HUES48 (cell line): ENCODE results near the gene LPAR3.

Experiments
- H3K27ac ChIP-seq: one replicate; pipeline ENCODE4 v1.7.0; 2013; ENCODE audit warnings: low read depth, low read length, inconsistent platforms
- H3K27me3 ChIP-seq: 2 replicates; pipeline ENCODE4 v1.6.1; 2013; ENCODE audit warnings: mild to moderate bottlenecking, low read length; ENCODE audit not compliant: control insufficient read depth, insufficient read depth
- H3K36me3 ChIP-seq: 2 replicates; pipeline ENCODE4 v1.6.1; 2013; ENCODE audit warnings: low read length; ENCODE audit not compliant: control insufficient read depth, insufficient read depth
- H3K4me1 ChIP-seq: 2 replicates; pipeline ENCODE4 v1.6.1; 2013; ENCODE audit warnings: mild to moderate bottlenecking, low read length; ENCODE audit not compliant: control insufficient read depth, insufficient read depth
- H3K4me3 ChIP-seq: 2 replicates; pipeline ENCODE4 v1.5.1; 2013; ENCODE audit warnings: mild to moderate bottlenecking, low read depth, low read length
- H3K9ac ChIP-seq: 2 replicates; pipeline ENCODE4 v1.6.1; 2013; ENCODE audit warnings: mild to moderate bottlenecking, low read depth, low read length, moderate library complexity
- H3K9me3 ChIP-seq: 2 replicates; pipeline ENCODE4 v1.6.1; 2013; ENCODE audit warnings: low read length; ENCODE audit not compliant: control insufficient read depth, insufficient read depth

Gene LPAR3

GRCh38 chr1:84856726-84857270 lies 36.2 kb downstream of the LPAR3 start:
- no peaks in the 10 kb centered on the region for H3K9me3 ChIP-seq
- no peaks in the 10 kb centered on the region; the same call in 1 of the 2 replicates for H3K36me3 ChIP-seq
- H3K27me3 ChIP-seq, result no peaks in the 10 kb centered on the region
- H3K4me1 ChIP-seq, result no peaks in the 10 kb centered on the region
- H3K9ac ChIP-seq, result no peak overlapping the region
- H3K4me3 ChIP-seq, result no peak overlapping the region
- H3K27ac ChIP-seq, result no peak overlapping the region

- Histone ChIP-seq H3K9ac (no peak overlapping the region), H3K27ac (no peak overlapping the region), H3K27me3 (no peaks in the 10 kb centered on the region), H3K4me1 (no peaks in the 10 kb centered on the region), H3K36me3 (no peaks in the 10 kb centered on the region; the same call in 1 of the 2 replicates), H3K9me3 (no peaks in the 10 kb centered on the region), H3K4me3 (no peak overlapping the region)
Measured at GRCh38 chr1:84855691-84856630, 37.0 kb downstream of the LPAR3 start.

- Histone ChIP-seq H3K9ac (no peak overlapping the region), H3K36me3 (no peaks in the 10 kb centered on the region; the same call in 1 of the 2 replicates), H3K4me1 (no peaks in the 10 kb centered on the region), H3K27ac (no peak overlapping the region), H3K27me3 (no peaks in the 10 kb centered on the region), H3K9me3 (no peaks in the 10 kb centered on the region), H3K4me3 (no peak overlapping the region)
Measured at GRCh38 chr1:84855168-84855567, 37.8 kb downstream of the LPAR3 start.

- Histone ChIP-seq H3K36me3 (no peaks in the 10 kb centered on the region; the same call in 1 of the 2 replicates), H3K9ac (no peak overlapping the region), H3K27me3 (no peaks in the 10 kb centered on the region), H3K4me1 (no peaks in the 10 kb centered on the region), H3K27ac (no peak overlapping the region), H3K4me3 (no peak overlapping the region), H3K9me3 (no peaks in the 10 kb centered on the region)
Measured at GRCh38 chr1:84853741-84854721, 39.0 kb downstream of the LPAR3 start.

GRCh38 chr1:84851839-84852238 lies 41.2 kb downstream of the LPAR3 start:
- peaks cover 6% of the 10 kb centered on the region; the same call in 1 of the 2 replicates for H3K4me1 ChIP-seq
- no peak overlapping the region for H3K27ac ChIP-seq
- H3K9ac ChIP-seq, result no peak overlapping the region
- no peak overlapping the region for H3K4me3 ChIP-seq
- no peaks in the 10 kb centered on the region for H3K9me3 ChIP-seq
- H3K27me3 ChIP-seq, result no peaks in the 10 kb centered on the region
- no peaks in the 10 kb centered on the region for H3K36me3 ChIP-seq

GRCh38 chr1:84849357-84849975 lies 43.5 kb downstream of the LPAR3 start:
- Histone ChIP-seq H3K27me3 (no peaks in the 10 kb centered on the region), H3K36me3 (no peaks in the 10 kb centered on the region), H3K27ac (no peak overlapping the region), H3K9me3 (no peaks in the 10 kb centered on the region), H3K4me3 (no peak overlapping the region), H3K4me1 (peaks cover 6% of the 10 kb centered on the region; the same call in 1 of the 2 replicates), H3K9ac (no peak overlapping the region)

- H3K27ac ChIP-seq, result no peak overlapping the region
- H3K27me3 ChIP-seq, result no peaks in the 10 kb centered on the region
- H3K36me3 ChIP-seq, result no peaks in the 10 kb centered on the region
- H3K4me1 ChIP-seq, result peaks cover 6% of the 10 kb centered on the region; the same call in 1 of the 2 replicates
- no peaks in the 10 kb centered on the region for H3K9me3 ChIP-seq
- no peak overlapping the region for H3K9ac ChIP-seq
- H3K4me3 ChIP-seq, result no peak overlapping the region
Measured at GRCh38 chr1:84847253-84848250, 45.5 kb downstream of the LPAR3 start.

GRCh38 chr1:84846387-84846786 lies 46.6 kb downstream of the LPAR3 start:
- no peak overlapping the region for H3K27ac ChIP-seq
- H3K36me3 ChIP-seq, result no peaks in the 10 kb centered on the region
- no peaks in the 10 kb centered on the region for H3K9me3 ChIP-seq
- no peak overlapping the region for H3K9ac ChIP-seq
- no peaks in the 10 kb centered on the region for H3K27me3 ChIP-seq
- peaks cover 6% of the 10 kb centered on the region; the same call in 1 of the 2 replicates for H3K4me1 ChIP-seq
- H3K4me3 ChIP-seq, result no peak overlapping the region

- Histone ChIP-seq H3K4me1 (peaks cover 6% of the 10 kb centered on the region; the same call in 1 of the 2 replicates), H3K36me3 (no peaks in the 10 kb centered on the region), H3K27me3 (no peaks in the 10 kb centered on the region), H3K9me3 (no peaks in the 10 kb centered on the region), H3K27ac (no peak overlapping the region), H3K9ac (no peak overlapping the region), H3K4me3 (no peak overlapping the region)
Measured at GRCh38 chr1:84845357-84845756, 47.6 kb downstream of the LPAR3 start.
